Measurements from ENCODE around the gene NDUFA13. TPM values are rescaled to one million over a fixed set of nuclear protein-coding genes. Genes with fewer than 3 reads are reported as not detected.
A peak's percentile ranks its signal among the peaks of the same experiment; 100 is the strongest.

NDUFA13 gene
- total RNA-seq, 1 donor from 2014 or later: 182 TPM

GRCh38 chr19:19475849-19476828 is 39.9 kb upstream of the NDUFA13 start:
- peak; percentile 40 for TF ChIP-seq CTCF (IDR thresholded peaks at IDR 0.05; ENCODE audit: insufficient read depth, low read length, severe bottlenecking)
- DNase-seq (ENCODE audit: low read depth): no peak
- H3K36me3 ChIP-seq (ENCODE audit: control insufficient read depth, insufficient read depth, low read length): peaks cover 17% of the 10 kb centered on the region

GRCh38 chr19:19477705-19478383 is 38.2 kb upstream of the NDUFA13 start:
- FAIRE-seq: no peak
- H3K27me3 ChIP-seq (ENCODE audit: control insufficient read depth, insufficient read depth, low read length): no peaks in the 10 kb centered on the region
- H3K4me3 ChIP-seq (ENCODE audit: low read depth, low read length): no peak overlapping the region
- H3K36me3 ChIP-seq (ENCODE audit: control insufficient read depth, insufficient read depth, low read length): peaks cover 16% of the 10 kb centered on the region
- TF ChIP-seq CTCF (IDR thresholded peaks at IDR 0.05; ENCODE audit: insufficient read depth, low read length, severe bottlenecking): no peak
- DNase-seq (ENCODE audit: low read depth): no peak

More at GRCh38 chr19:19475849-19476828, 39.9 kb upstream of the NDUFA13 start:
- FAIRE-seq: no peak
- no peak overlapping the region for H3K4me3 ChIP-seq (ENCODE audit: low read depth, low read length)
- no peaks in the 10 kb centered on the region for H3K27me3 ChIP-seq (ENCODE audit: control insufficient read depth, insufficient read depth, low read length)

- FAIRE-seq (no peak), DNase-seq (ENCODE audit: low read depth) (no peak)
- Histone ChIP-seq H3K4me3 (ENCODE audit: low read depth, low read length) (no peak overlapping the region), H3K27me3 (ENCODE audit: control insufficient read depth, insufficient read depth, low read length) (no peaks in the 10 kb centered on the region), H3K36me3 (ENCODE audit: control insufficient read depth, insufficient read depth, low read length) (peaks cover 18% of the 10 kb centered on the region)
- TF ChIP-seq CTCF (IDR thresholded peaks at IDR 0.05; ENCODE audit: insufficient read depth, low read length, severe bottlenecking): no peak
Measured at GRCh38 chr19:19480688-19481087, 35.3 kb upstream of the NDUFA13 start.

GRCh38 chr19:19482809-19483596 is 33.0 kb upstream of the NDUFA13 start:
- DNase-seq (ENCODE audit: low read depth): no peak
- Histone ChIP-seq H3K36me3 (ENCODE audit: control insufficient read depth, insufficient read depth, low read length) (peaks cover 18% of the 10 kb centered on the region), H3K4me3 (ENCODE audit: low read depth, low read length) (no peak overlapping the region), H3K27me3 (ENCODE audit: control insufficient read depth, insufficient read depth, low read length) (no peaks in the 10 kb centered on the region)
- FAIRE-seq: no peak
- no peak for TF ChIP-seq CTCF (IDR thresholded peaks at IDR 0.05; ENCODE audit: insufficient read depth, low read length, severe bottlenecking)

- H3K4me3 ChIP-seq (ENCODE audit: low read depth, low read length): no peak overlapping the region
- FAIRE-seq (no peak), DNase-seq (ENCODE audit: low read depth) (no peak)
- H3K27me3 ChIP-seq (ENCODE audit: control insufficient read depth, insufficient read depth, low read length): no peaks in the 10 kb centered on the region
- TF ChIP-seq CTCF (IDR thresholded peaks at IDR 0.05; ENCODE audit: insufficient read depth, low read length, severe bottlenecking): no peak
- peaks cover 15% of the 10 kb centered on the region for H3K36me3 ChIP-seq (ENCODE audit: control insufficient read depth, insufficient read depth, low read length)
Measured at GRCh38 chr19:19485161-19485997, 30.6 kb upstream of the NDUFA13 start.

All from bronchial epithelial cell (primary cell).